Common myeloid progenitor, CD34-positive (primary cell): Measurements from ENCODE around the gene GTF2B.
"Not testable (repeated sequence)": the region's sequence is repeated elsewhere in the genome, so short reads cannot be mapped to it uniquely, and the experiment has no call there.

Experiments used
- CTCF ChIA-PET: fragments of 350-600 bp; sonication (Branson Sonifier 250); formaldehyde crosslinking; loops from one replicate; lab custom pipeline; 2021; ENCODE audit warnings: antibody characterized with exemption; lab: Charles Lee
- POLR2A ChIA-PET: fragments of 350-600 bp; sonication (Branson Sonifier 250); formaldehyde crosslinking; loops from one replicate; lab custom pipeline; 2021; ENCODE audit warnings: antibody characterized with exemption; lab: Charles Lee
- DNase-seq, 3 donors: peaks; one replicate each; pipeline versions ENCODE4 v3.0.0 to v3.0.0-alpha.2; 2013
- H3K27ac ChIP-seq, 2 experiments: 1 replicate in 1 of 2; 2 replicates in 1 of 2; pipeline ENCODE4 v1.7.0; 2013; ENCODE audit warnings: inconsistent platforms in 2 of 2, low read length in 2 of 2, mild to moderate bottlenecking in 2 of 2, low read depth in 1 of 2, moderate library complexity in 1 of 2; ENCODE audit not compliant: severe bottlenecking in 2 of 2, insufficient read depth in 1 of 2, poor library complexity in 1 of 2
- H3K27me3 ChIP-seq, 5 experiments: replicated peaks in 2 of 5; 1 replicate in 3 of 5; 2 replicates in 2 of 5; pipeline versions ENCODE4 v1.6.1 to v1.7.0; 2013; ENCODE audit warnings: low read length in 4 of 5, mild to moderate bottlenecking in 2 of 5, moderate library complexity in 2 of 5, inconsistent platforms in 1 of 5; ENCODE audit not compliant: insufficient read depth in 5 of 5, control insufficient read depth in 4 of 5
- H3K36me3 ChIP-seq, 4 experiments: 1 replicate in 2 of 4; 2 replicates in 2 of 4; pipeline versions ENCODE4 v1.6.1 to v1.7.0; 2013; ENCODE audit warnings: low read length in 3 of 4, control low read depth in 1 of 4, mild to moderate bottlenecking in 1 of 4; ENCODE audit not compliant: control insufficient read depth in 4 of 4, insufficient read depth in 4 of 4
- H3K4me1 ChIP-seq, 4 experiments: 1 replicate in 3 of 4; 2 replicates in 1 of 4; pipeline versions ENCODE4 v1.6.1 to v1.7.1; 2013; ENCODE audit warnings: low read length in 3 of 4, mild to moderate bottlenecking in 3 of 4, control low read depth in 1 of 4, inconsistent platforms in 1 of 4, moderate library complexity in 1 of 4; ENCODE audit not compliant: control insufficient read depth in 4 of 4, insufficient read depth in 4 of 4; ENCODE audit errors: control extremely low read depth in 1 of 4
- H3K4me3 ChIP-seq, 7 experiments: 1 replicate in 4 of 7; 2 replicates in 3 of 7; pipeline versions ENCODE4 v1.5.1 to v1.7.0; 2013; ENCODE audit warnings: mild to moderate bottlenecking in 7 of 7, low read length in 6 of 7, moderate library complexity in 6 of 7, inconsistent platforms in 2 of 7, low read depth in 2 of 7, control low read depth in 1 of 7; ENCODE audit not compliant: insufficient read depth in 4 of 7, control insufficient read depth in 1 of 7; ENCODE audit errors: extremely low read depth in 1 of 7
- H3K9me3 ChIP-seq, 5 experiments: 1 replicate in 4 of 5; 2 replicates in 1 of 5; pipeline versions ENCODE4 v1.6.1 to v1.7.1; 2013; ENCODE audit warnings: low read length in 4 of 5, mild to moderate bottlenecking in 2 of 5, inconsistent platforms in 1 of 5, low read depth in 1 of 5, moderate library complexity in 1 of 5; ENCODE audit not compliant: control insufficient read depth in 4 of 5, insufficient read depth in 2 of 5; ENCODE audit errors: control extremely low read depth in 1 of 5
- whole genome bisulfite sequencing: methylation state at CpG from one replicate; pipeline ENCODE4 v1.1.5; 2013; ENCODE audit not compliant: insufficient coverage; 5-methylcytosine and 5-hydroxymethylcytosine counted together

The GTF2B gene

DNA sequence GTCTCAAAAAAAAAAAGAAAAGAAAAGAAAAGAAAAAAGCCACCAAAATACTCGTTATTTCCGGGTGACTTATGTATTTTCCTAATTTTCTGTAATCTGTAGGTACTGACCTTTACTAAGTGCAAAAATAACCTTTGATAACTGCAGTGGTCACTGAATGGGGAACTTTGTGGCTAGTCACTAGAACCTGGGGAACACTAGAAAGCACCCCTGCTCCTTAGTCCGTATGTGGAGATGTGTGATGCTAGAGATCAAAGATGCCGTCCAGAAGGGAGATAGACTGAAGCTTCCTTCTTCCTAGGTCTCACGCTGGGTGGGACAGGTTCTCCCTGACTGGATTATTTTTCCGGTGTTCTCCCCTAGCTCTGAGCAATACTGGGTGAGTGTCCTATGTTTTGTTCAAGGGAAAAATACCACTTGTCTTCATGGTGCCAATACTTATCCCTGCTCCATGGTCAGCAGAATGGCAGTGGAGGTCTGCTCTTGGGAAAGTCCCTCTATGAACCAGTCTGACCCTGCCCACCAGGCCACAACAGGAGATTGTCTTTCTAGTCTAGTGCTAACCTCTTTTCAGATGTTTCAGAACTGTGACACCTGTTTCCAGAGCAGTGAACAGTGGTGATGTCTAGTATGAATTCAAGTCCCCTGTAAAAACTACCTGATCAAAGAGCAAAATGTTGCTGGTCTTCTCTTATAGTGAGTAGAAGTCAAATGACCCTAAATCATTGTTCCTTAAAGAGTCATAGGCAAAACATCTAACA, 39.9 kb downstream of the GTF2B start:
- H3K9me3 ChIP-seq, result no peaks in the 10 kb centered on the region
- H3K27me3 ChIP-seq, result no peaks in the 10 kb centered on the region
- DNase-seq, result no peak
- POLR2A ChIA-PET, result no interaction called here
- 95% methylated on average over 4 of the region's 6 CpGs for WGBS
- no peak overlapping the region for H3K4me3 ChIP-seq
- no peak overlapping the region for H3K27ac ChIP-seq
- CTCF ChIA-PET, result interaction anchor here (1.3 kb wide), 1 partner anchor 21 kb away, joined by 3 read pairs; no protein-coding TSS in a partner anchor
- no peaks in the 10 kb centered on the region for H3K4me1 ChIP-seq
- peaks cover 8 to 49% (median 25%) of the 10 kb centered on the region in 4 experiments for H3K36me3 ChIP-seq

DNA sequence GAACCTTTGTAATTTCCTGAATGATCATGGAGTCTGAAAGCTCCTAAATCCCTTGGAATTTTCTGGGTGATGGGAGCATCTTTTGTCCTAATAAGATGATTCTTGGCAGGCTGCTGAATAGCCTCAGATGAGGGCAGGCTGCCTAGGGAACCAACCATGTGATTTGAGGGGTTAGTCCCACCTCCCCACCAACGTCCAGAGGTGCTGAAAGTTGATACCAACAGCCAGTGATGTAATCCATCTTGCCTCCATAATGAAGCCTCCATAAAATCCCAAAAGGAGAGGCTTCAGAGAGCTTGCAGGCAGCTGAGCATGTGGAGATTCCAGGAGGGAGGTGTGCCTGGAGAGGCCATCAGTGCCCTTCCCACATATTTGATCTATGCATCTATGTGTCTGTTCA, 43.7 kb downstream of the GTF2B start:
- CTCF ChIA-PET, result interaction anchor here (1.0 to 1.3 kb wide), 4 partner anchors 9 to 26 kb away, joined by 3 to 5 read pairs (median 3); no protein-coding TSS in a partner anchor
- no peaks in the 10 kb centered on the region for H3K4me1 ChIP-seq
- WGBS, result 100% methylated on average over 1 of the region's 1 CpG
- H3K27me3 ChIP-seq, result no peaks in the 10 kb centered on the region
- POLR2A ChIA-PET, result no interaction called here
- peaks cover 5 to 18% (median 9%) of the 10 kb centered on the region in 4 experiments for H3K36me3 ChIP-seq
- no peak overlapping the region for H3K27ac ChIP-seq
- no peak for DNase-seq
- H3K4me3 ChIP-seq, result no peak overlapping the region
- H3K9me3 ChIP-seq, result no peaks in the 10 kb centered on the region

DNA sequence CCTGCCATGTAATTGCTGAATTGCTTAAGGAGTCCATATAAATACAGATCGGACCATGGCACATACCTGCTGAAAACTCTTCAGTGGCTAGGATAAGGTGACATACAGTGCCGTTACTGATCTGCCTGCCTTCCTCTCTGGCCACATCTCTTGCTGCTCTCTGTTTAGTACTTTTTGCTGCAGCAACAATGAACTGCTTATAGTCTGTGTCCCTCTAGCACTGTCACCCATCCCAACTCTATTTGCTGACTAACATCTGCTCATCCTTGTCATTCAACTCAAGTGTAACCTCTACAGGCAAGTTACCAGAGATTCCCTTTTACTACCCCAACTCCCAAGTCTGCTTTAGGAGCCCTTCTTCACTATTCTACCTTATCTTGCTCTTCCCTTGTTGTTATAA, 65.6 kb downstream of the GTF2B start:
- WGBS, result 100% methylated on average over 2 of the region's 2 CpGs
- H3K27ac ChIP-seq, result no peak overlapping the region
- CTCF ChIA-PET, result no interaction called here

DNA sequence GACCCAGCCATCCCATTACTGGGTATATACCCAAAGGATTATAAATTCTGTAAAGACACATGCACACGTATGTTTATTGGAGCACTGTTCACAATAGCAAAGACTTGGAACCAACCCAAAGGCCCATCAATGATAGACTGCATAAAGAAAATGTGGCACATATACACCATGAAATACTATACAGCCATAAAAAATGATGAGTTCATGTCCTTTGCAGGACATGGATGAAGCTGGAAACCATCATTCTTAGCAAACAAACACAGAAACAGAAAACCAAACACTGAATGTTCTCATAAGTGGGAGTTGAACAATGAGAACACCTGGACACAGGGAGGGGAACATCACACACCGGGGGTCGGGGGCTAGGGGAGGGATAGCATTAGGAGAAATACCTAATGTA, 71.7 kb downstream of the GTF2B start:
- H3K27me3 ChIP-seq, POLR2A ChIA-PET, H3K4me1 ChIP-seq, CTCF ChIA-PET, DNase-seq, H3K4me3 ChIP-seq, H3K27ac ChIP-seq, H3K9me3 ChIP-seq: not testable (repeated sequence)
- peaks cover 3 to 30% (median 10%) of the 10 kb centered on the region in 4 experiments for H3K36me3 ChIP-seq
- 100% methylated on average over 3 of the region's 3 CpGs for WGBS

More for the DNA sequence above, 65.6 kb downstream of the GTF2B start:
- Histone ChIP-seq H3K9me3 (no peaks in the 10 kb centered on the region), H3K36me3 (peaks cover 11 to 35% (median 22%) of the 10 kb centered on the region in 4 experiments), H3K27me3 (no peaks in the 10 kb centered on the region), H3K4me3 (no peak overlapping the region), H3K4me1 (no peaks in the 10 kb centered on the region)
- POLR2A ChIA-PET, result no interaction called here
- DNase-seq, result no peak

DNA sequence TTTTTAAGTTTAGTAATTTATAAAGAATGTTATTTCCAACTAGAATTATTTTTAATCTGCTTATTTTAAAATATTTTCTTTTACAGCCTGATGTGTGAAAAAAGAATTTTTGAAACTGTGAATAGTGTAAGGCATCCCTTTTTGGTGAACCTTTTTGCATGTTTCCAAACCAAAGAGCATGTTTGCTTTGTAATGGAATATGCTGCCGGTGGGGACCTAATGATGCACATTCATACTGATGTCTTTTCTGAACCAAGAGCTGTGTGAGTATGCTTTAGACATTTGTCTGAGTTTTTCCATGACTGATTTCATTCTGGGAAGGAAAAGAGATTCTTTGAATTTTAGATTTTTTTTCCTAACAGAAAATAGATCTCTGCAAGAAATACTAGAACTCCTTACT, 77.9 kb downstream of the GTF2B start:
- Histone ChIP-seq H3K4me1 (no peaks in the 10 kb centered on the region), H3K27ac (no peak overlapping the region), H3K9me3 (no peaks in the 10 kb centered on the region), H3K36me3 (peaks cover 17 to 44% (median 20%) of the 10 kb centered on the region in 4 experiments), H3K27me3 (no peaks in the 10 kb centered on the region), H3K4me3 (no peak overlapping the region)
- 100% methylated on average over 1 of the region's 1 CpG for WGBS
- POLR2A ChIA-PET, result no interaction called here
- DNase-seq, result no peak
- CTCF ChIA-PET, result no interaction called here

DNA sequence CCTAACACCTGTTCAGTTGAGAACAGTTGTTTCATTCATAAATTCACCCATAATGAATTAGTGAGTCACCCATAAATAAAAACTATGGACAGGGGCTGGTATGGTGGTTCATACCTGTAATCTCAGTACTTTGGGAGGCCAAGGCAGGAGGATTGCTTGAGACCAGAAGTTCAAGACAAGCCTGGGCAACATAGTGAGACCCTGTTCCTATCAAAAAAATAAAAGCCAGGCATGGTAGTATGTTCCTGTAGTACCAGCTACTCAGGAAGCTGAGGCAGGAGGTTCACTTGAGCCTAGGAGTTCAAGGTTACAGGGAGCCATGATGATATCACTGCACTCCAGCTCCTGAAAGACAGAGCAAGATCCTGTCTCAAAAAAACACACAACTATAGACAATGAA, 79.0 kb downstream of the GTF2B start:
- no peak overlapping the region for H3K27ac ChIP-seq
- H3K4me1 ChIP-seq, result no peaks in the 10 kb centered on the region
- no peaks in the 10 kb centered on the region for H3K9me3 ChIP-seq
- H3K4me3 ChIP-seq, result no peak overlapping the region
- no peaks in the 10 kb centered on the region for H3K27me3 ChIP-seq
- ChIA-PET CTCF (no interaction called here), POLR2A (no interaction called here)
- no peak for DNase-seq
- peaks cover 17 to 43% (median 21%) of the 10 kb centered on the region in 4 experiments for H3K36me3 ChIP-seq

DNA sequence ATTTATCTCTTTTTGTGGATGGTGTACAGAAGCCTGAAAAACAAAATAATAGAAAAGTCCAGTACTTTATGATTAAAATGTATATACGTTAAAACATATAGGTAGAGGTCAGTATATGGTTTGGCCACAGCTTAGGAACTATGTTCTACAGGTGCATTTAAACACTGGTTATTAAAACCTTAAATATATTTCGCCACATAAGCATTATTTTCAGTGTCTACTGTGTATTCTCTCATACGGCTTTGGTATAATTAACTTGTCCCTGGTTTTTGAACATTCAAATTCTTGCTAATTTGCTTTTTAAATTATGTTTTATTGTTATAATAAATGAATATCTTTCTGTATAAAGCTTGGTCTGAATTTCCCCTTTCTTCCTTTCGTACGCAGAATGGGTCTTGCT, 87.9 kb downstream of the GTF2B start:
- CTCF ChIA-PET, result no interaction called here
- H3K4me1 ChIP-seq, result no peaks in the 10 kb centered on the region
- peaks cover 23 to 66% (median 38%) of the 10 kb centered on the region in 4 experiments for H3K36me3 ChIP-seq
- no peak for DNase-seq
- no peak overlapping the region for H3K4me3 ChIP-seq
- H3K27ac ChIP-seq, result no peak overlapping the region
- no peaks in the 10 kb centered on the region for H3K27me3 ChIP-seq
- WGBS, result no CpG with 5 or more reads among the region's 5 CpGs
- H3K9me3 ChIP-seq, result peaks cover 1 to 16% (median 9%) of the 10 kb centered on the region in 5 experiments
- POLR2A ChIA-PET, result interaction anchor here (0.7 kb wide), 1 partner anchor 119 kb away, joined by 3 read pairs; the partner anchor contains the start of gene PKN2
